Breast epithelium (tissue), 4 donors: ENCODE results near the gene CD8B. TPM values are rescaled to one million over a fixed set of nuclear protein-coding genes. Genes with fewer than 3 reads are reported as not detected.

Experiments used
- DNase-seq, 2 donors: peaks; one replicate each; pipeline ENCODE4 v3.0.0-alpha.2; 2019; ENCODE audit warnings: low spot score in 2 of 2
- H3K27ac ChIP-seq, 2 donors: fragments of 200-600 bp; sonication (generic) in 1 of 2; one replicate each; pipeline ENCODE4 v1.5.1; 2016 to 2019; ENCODE audit warnings: mild to moderate bottlenecking in 1 of 2
- H3K27me3 ChIP-seq, 2 donors: fragments of 200-600 bp; sonication (generic) in 1 of 2; one replicate each; pipeline versions ENCODE4 v1.5.1 to v1.6.0; 2017 to 2019; ENCODE audit warnings: control low read depth in 1 of 2, mild to moderate bottlenecking in 1 of 2
- H3K36me3 ChIP-seq: fragments of 200-600 bp; one replicate; pipeline ENCODE4 v1.5.1; 2019
- H3K4me1 ChIP-seq, 2 donors: fragments of 200-600 bp; sonication (generic); one replicate each; pipeline ENCODE4 v1.5.1; 2016 to 2019; ENCODE audit warnings: control low read depth in 1 of 2
- H3K4me3 ChIP-seq, 3 donors: fragments of 200-600 bp; sonication (generic); 1 replicate in 2 of 3; 2 replicates in 1 of 3; pipeline ENCODE4 v1.5.1; 2016 to 2019; ENCODE audit warnings: mild to moderate bottlenecking in 3 of 3, moderate library complexity in 2 of 3
- H3K9me3 ChIP-seq, 2 donors: fragments of 200-600 bp; sonication (generic) in 1 of 2; one replicate each; pipeline ENCODE4 v1.5.1; 2016 to 2019; ENCODE audit warnings: control low read depth in 1 of 2
- CTCF ChIP-seq, 3 donors: fragments of 450-650 bp; IDR thresholded peaks; one replicate each; pipeline ENCODE4 v1.5.1; 2016 to 2017; ENCODE audit warnings: antibody characterized with exemption in 3 of 3, mild to moderate bottlenecking in 3 of 3, moderate library complexity in 3 of 3
- POLR2A ChIP-seq: fragments of 450-650 bp; IDR thresholded peaks from one replicate; pipeline ENCODE4 v1.6.1; 2016; ENCODE audit warnings: antibody characterized with exemption, mild to moderate bottlenecking, moderate library complexity
- POLR2AphosphoS5 ChIP-seq, 3 donors: sonication (generic); formaldehyde crosslinking; IDR thresholded peaks; one replicate each; pipeline ENCODE4 v1.6.1; 2017; ENCODE audit warnings: antibody characterized with exemption in 3 of 3
- intact Hi-C: fragments of 100-400 bp; cut with DNase I; formaldehyde crosslinking; loops from one replicate; pipeline ENCODE4 v1.15.1; 2023; ENCODE audit warnings: low total_unique reads
- total RNA-seq, 3 donors: library from RNA; depleted of rRNA; stranded (reverse); fragments of >200 nt; gene quantifications; one replicate each; pipeline ENCODE4 v1.1.0, GENCODE V29; 2016

Gene CD8B
- total RNA-seq, 3 donors from 2014 or later, result 0.64 to 3.6 (median 3.5) TPM

- intact Hi-C loops, result no loop called here
- Histone ChIP-seq H3K4me3 (no peak overlapping the region), H3K27ac (no peak overlapping the region), H3K27me3 (peaks cover 0 to 3% of the 10 kb centered on the region in 2 donors), H3K9me3 (no peaks in the 10 kb centered on the region), H3K36me3 (no peaks in the 10 kb centered on the region), H3K4me1 (no peaks in the 10 kb centered on the region)
- no peak for TF ChIP-seq CTCF (IDR thresholded peaks at IDR 0.05)
- TF ChIP-seq POLR2A, result no peak
- no peak for TF ChIP-seq POLR2AphosphoS5 (IDR thresholded peaks at IDR 0.05)
- no peak for DNase-seq
These were observed 77.9 kb downstream of the CD8B start for GRCh38 chr2:86783615-86784339.

DNA sequence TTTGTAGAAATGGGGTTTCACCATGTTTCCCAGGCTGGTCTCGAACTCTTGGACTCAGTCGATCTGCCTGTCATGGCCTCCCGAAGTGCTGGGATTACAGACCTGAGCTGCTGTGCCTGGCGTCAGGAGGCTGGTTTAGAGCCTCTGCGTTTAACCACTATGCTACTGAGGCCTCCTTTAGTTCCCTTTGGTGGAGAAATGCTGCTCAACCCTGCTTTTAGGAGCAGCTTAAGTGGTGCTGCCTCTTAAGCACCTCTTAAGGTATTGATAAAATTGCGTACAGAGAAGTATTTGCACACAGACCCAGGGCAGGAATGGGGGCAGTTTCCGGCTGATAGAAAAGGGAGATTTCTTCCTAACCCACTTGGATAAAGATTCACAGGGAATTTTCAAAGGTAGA lies 78.9 kb downstream of the CD8B start:
- H3K4me1 ChIP-seq, result no peaks in the 10 kb centered on the region
- no peaks in the 10 kb centered on the region for H3K9me3 ChIP-seq
- no peaks in the 10 kb centered on the region for H3K27me3 ChIP-seq
- DNase-seq, result no peak
- TF ChIP-seq CTCF (IDR thresholded peaks at IDR 0.05) (no peak), POLR2AphosphoS5 (IDR thresholded peaks at IDR 0.05) (no peak), POLR2A (no peak)
- H3K4me3 ChIP-seq, result no peak overlapping the region
- no peak overlapping the region for H3K27ac ChIP-seq
- intact Hi-C loops, result no loop called here
- H3K36me3 ChIP-seq, result no peaks in the 10 kb centered on the region

DNA sequence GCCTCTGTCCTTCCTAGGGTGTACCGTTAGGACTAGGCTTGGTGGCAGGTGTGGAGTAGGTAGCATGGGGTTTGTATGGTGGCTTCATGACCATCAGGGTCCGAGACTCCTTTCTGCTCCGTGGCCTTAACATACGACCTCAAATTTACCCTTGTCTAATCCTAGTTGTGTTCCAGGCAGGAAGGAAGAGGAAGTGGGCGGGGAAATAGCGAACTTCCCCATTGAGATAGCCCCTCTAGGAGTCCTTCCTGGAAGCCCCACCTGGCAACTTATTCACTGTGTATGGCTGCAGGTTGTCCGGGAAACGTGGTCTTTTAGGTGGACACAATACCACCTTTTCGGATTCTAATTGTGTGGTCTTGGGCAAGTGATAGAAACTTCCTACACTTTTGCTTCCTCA lies 80.3 kb downstream of the CD8B start:
- Histone ChIP-seq H3K27me3 (no peaks in the 10 kb centered on the region), H3K4me3 (no peak overlapping the region), H3K27ac (no peak overlapping the region), H3K36me3 (no peaks in the 10 kb centered on the region), H3K4me1 (no peaks in the 10 kb centered on the region), H3K9me3 (no peaks in the 10 kb centered on the region)
- intact Hi-C loops, result no loop called here
- TF ChIP-seq POLR2AphosphoS5 (IDR thresholded peaks at IDR 0.05), result no peak
- TF ChIP-seq POLR2A, result no peak
- TF ChIP-seq CTCF (IDR thresholded peaks at IDR 0.05), result no peak
- no peak for DNase-seq

DNA sequence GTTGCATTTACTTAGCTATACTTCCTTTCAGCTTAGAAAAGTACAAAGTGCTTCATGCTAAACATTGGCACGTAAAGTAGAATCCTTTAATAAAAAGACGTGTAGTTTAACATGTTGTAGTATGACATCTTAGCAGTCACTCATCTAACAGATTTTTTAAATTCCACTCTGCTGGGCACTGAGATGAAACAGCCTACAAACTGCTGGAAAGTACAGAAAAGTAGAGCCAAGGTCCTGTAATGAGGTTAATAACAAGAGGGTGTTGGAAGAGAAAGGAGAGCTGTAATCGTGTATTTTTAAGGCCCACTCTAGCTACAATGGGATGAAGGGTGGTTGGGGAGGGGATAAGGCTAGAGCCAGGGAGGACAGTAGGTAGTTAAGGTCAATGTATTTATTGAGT lies 81.7 kb downstream of the CD8B start:
- H3K36me3 ChIP-seq, result no peaks in the 10 kb centered on the region
- H3K4me3 ChIP-seq, result no peak overlapping the region
- no peaks in the 10 kb centered on the region for H3K27me3 ChIP-seq
- no peak overlapping the region for H3K27ac ChIP-seq
- no peak for TF ChIP-seq POLR2AphosphoS5 (IDR thresholded peaks at IDR 0.05)
- TF ChIP-seq POLR2A, result no peak
- no peak for TF ChIP-seq CTCF (IDR thresholded peaks at IDR 0.05)
- intact Hi-C loops, result no loop called here
- H3K4me1 ChIP-seq, result no peaks in the 10 kb centered on the region
- no peak for DNase-seq
- no peaks in the 10 kb centered on the region for H3K9me3 ChIP-seq

GRCh38 chr2:86778957-86779356 lies 82.7 kb downstream of the CD8B start:
- H3K36me3 ChIP-seq, result no peaks in the 10 kb centered on the region
- H3K9me3 ChIP-seq, result no peaks in the 10 kb centered on the region
- H3K27ac ChIP-seq, result no peak overlapping the region
- TF ChIP-seq CTCF (IDR thresholded peaks at IDR 0.05) (no peak), POLR2AphosphoS5 (IDR thresholded peaks at IDR 0.05) (no peak), POLR2A (no peak)
- no peaks in the 10 kb centered on the region for H3K4me1 ChIP-seq
- intact Hi-C loops, result no loop called here
- DNase-seq, result no peak
- H3K4me3 ChIP-seq, result no peak overlapping the region
- no peaks in the 10 kb centered on the region for H3K27me3 ChIP-seq
